H1 (cell line): Measurements from ENCODE around the gene EHHADH. TPM values are rescaled to one million over a fixed set of nuclear protein-coding genes. Genes with fewer than 3 reads are reported as not detected.

Experiments used
- CTCF ChIA-PET: fragments of 300-600 bp; sonication (Branson Sonifier 250); formaldehyde crosslinking; loops from one replicate; lab custom pipeline; 2021; ENCODE audit not compliant: partially characterized antibody; lab: Charles Lee
- POLR2A ChIA-PET: fragments of 300-600 bp; sonication (Branson Sonifier 250); formaldehyde crosslinking; loops from one replicate; lab custom pipeline; 2021; ENCODE audit warnings: inconsistent platforms; ENCODE audit not compliant: partially characterized antibody; lab: Charles Lee
- DNase-seq, 2 experiments: peaks; one replicate each; pipeline versions ENCODE4 v3.0.0 to v3.0.0-alpha.2; 2010 to 2022; ENCODE audit warnings: low spot score in 2 of 2, low read depth in 1 of 2, mixed read lengths in 1 of 2
- FAIRE-seq: peaks from 2 replicates; lab custom pipeline; 2011; peaks lifted over from hg19 to GRCh38; lab: Jason Lieb, UNC
- H2AFZ ChIP-seq: 2 replicates; pipeline ENCODE4 v1.8.1; 2012; ENCODE audit warnings: low read length, inconsistent platforms
- H2AK5ac ChIP-seq: 2 replicates; pipeline ENCODE4 v1.6.1; 2013; ENCODE audit warnings: low read depth, low read length
- H2BK120ac ChIP-seq: replicated peaks from 2 replicates; pipeline ENCODE3; 2013; ENCODE audit warnings: low read depth, low read length, inconsistent platforms
- H2BK12ac ChIP-seq: 2 replicates; pipeline ENCODE4 v1.6.1; 2013; ENCODE audit warnings: low read depth, low read length
- H2BK15ac ChIP-seq: 2 replicates; pipeline ENCODE4 v1.6.1; 2013; ENCODE audit warnings: low read length
- H2BK20ac ChIP-seq: 2 replicates; pipeline ENCODE4 v1.6.1; 2013; ENCODE audit warnings: low read length
- H2BK5ac ChIP-seq: 2 replicates; pipeline ENCODE4 v1.6.1; 2013; ENCODE audit warnings: low read depth, low read length
- H3K14ac ChIP-seq: 2 replicates; pipeline ENCODE4 v1.6.1; 2013; ENCODE audit warnings: inconsistent platforms; ENCODE audit not compliant: insufficient read length
- H3K18ac ChIP-seq: 2 replicates; pipeline ENCODE4 v1.6.1; 2013; ENCODE audit warnings: low read length; ENCODE audit errors: extremely low read depth
- H3K23ac ChIP-seq: 2 replicates; pipeline ENCODE4 v1.6.1; 2013; ENCODE audit warnings: inconsistent platforms; ENCODE audit not compliant: insufficient read length
- H3K23me2 ChIP-seq: 2 replicates; pipeline ENCODE4 v1.6.1; 2013; ENCODE audit warnings: low read depth, low read length
- H3K27ac ChIP-seq: 2 replicates; pipeline ENCODE4 v1.6.1; 2011; ENCODE audit warnings: low read depth, low read length, inconsistent platforms
- H3K27me3 ChIP-seq, 4 experiments: replicated peaks in 1 of 4; 1 replicate in 1 of 4; 2 replicates in 3 of 4; pipeline versions ENCODE4 v1.6.1 to v1.8.1; 2011 to 2013; ENCODE audit warnings: low read length in 3 of 4, mild to moderate bottlenecking in 3 of 4, inconsistent platforms in 2 of 4, mixed read lengths in 2 of 4, moderate library complexity in 1 of 4; ENCODE audit not compliant: control insufficient read depth in 3 of 4, insufficient read depth in 3 of 4; ENCODE audit errors: extremely low read depth in 1 of 4
- H3K36me3 ChIP-seq, 4 experiments: 2 replicates each; pipeline versions ENCODE4 v1.6.1 to v1.8.1; 2011 to 2013; ENCODE audit warnings: mild to moderate bottlenecking in 4 of 4, low read length in 3 of 4, moderate library complexity in 2 of 4, control low read depth in 1 of 4, inconsistent platforms in 1 of 4; ENCODE audit not compliant: insufficient read depth in 4 of 4, control insufficient read depth in 2 of 4
- H3K4ac ChIP-seq: replicated peaks from 2 replicates; pipeline ENCODE3; 2013; ENCODE audit warnings: low read length, low read depth, mixed read lengths, inconsistent platforms; ENCODE audit not compliant: insufficient read length
- H3K4me1 ChIP-seq, 4 experiments: replicated peaks in 1 of 4; 1 replicate in 1 of 4; 2 replicates in 3 of 4; pipeline versions ENCODE4 v1.6.1 to v1.8.1; 2011 to 2013; ENCODE audit warnings: low read length in 3 of 4, inconsistent platforms in 2 of 4, mixed read lengths in 1 of 4; ENCODE audit not compliant: insufficient read depth in 4 of 4, control insufficient read depth in 3 of 4
- H3K4me2 ChIP-seq, 2 experiments: 2 replicates each; pipeline versions ENCODE4 v1.6.1 to v1.8.1; 2011 to 2013; ENCODE audit warnings: low read depth in 2 of 2, low read length in 2 of 2, control low read depth in 1 of 2, inconsistent platforms in 1 of 2, mild to moderate bottlenecking in 1 of 2; ENCODE audit not compliant: insufficient read depth in 1 of 2
- H3K4me3 ChIP-seq, 4 experiments: fragments of 200-600, 300-600 bp in 1 of 4; sonication (generic), shearing (Covaris generic), sonication (Bioruptor Twin) in 1 of 4; 2 replicates each; pipeline versions ENCODE4 v1.5.1 to v1.8.1; 2011 to 2016; ENCODE audit warnings: low read length in 4 of 4, low read depth in 3 of 4, control low read depth in 2 of 4, inconsistent platforms in 2 of 4, mild to moderate bottlenecking in 2 of 4, mixed read lengths in 1 of 4, moderate library complexity in 1 of 4; ENCODE audit not compliant: insufficient read depth in 2 of 4; ENCODE audit errors: extremely low read depth in 1 of 4
- H3K56ac ChIP-seq: replicated peaks from 2 replicates; pipeline ENCODE3; 2013; ENCODE audit warnings: low read depth, mild to moderate bottlenecking, mixed read lengths, low read length, inconsistent platforms; ENCODE audit not compliant: insufficient read length
- H3K79me1 ChIP-seq: 2 replicates; pipeline ENCODE4 v1.6.1; 2013; ENCODE audit warnings: low read depth, low read length, control low read depth
- H3K79me2 ChIP-seq, 2 experiments: 2 replicates each; pipeline versions ENCODE4 v1.6.1 to v1.8.1; 2012 to 2013; ENCODE audit warnings: low read length in 2 of 2, mild to moderate bottlenecking in 2 of 2, inconsistent platforms in 1 of 2; ENCODE audit not compliant: insufficient read depth in 2 of 2, control insufficient read depth in 1 of 2
- H3K9ac ChIP-seq, 4 experiments: replicated peaks in 1 of 4; 1 replicate in 1 of 4; 2 replicates in 3 of 4; pipeline versions ENCODE4 v1.6.1 to v1.8.1; 2011 to 2013; ENCODE audit warnings: low read depth in 3 of 4, low read length in 3 of 4, control low read depth in 2 of 4, mild to moderate bottlenecking in 2 of 4, moderate library complexity in 2 of 4, inconsistent platforms in 1 of 4; ENCODE audit errors: extremely low read depth in 1 of 4
- H3K9me3 ChIP-seq, 2 experiments: 2 replicates each; pipeline versions ENCODE4 v1.6.1 to v1.8.1; 2012 to 2013; ENCODE audit warnings: mild to moderate bottlenecking in 2 of 2, moderate library complexity in 2 of 2, control low read depth in 1 of 2, inconsistent platforms in 1 of 2, low read depth in 1 of 2, low read length in 1 of 2, mixed read lengths in 1 of 2; ENCODE audit not compliant: insufficient read depth in 2 of 2
- H4K20me1 ChIP-seq, 2 experiments: replicated peaks in 1 of 2; 2 replicates each; pipeline versions ENCODE3 to v1.8.1; 2011 to 2013; ENCODE audit warnings: inconsistent platforms in 2 of 2, low read length in 2 of 2, mild to moderate bottlenecking in 1 of 2; ENCODE audit not compliant: insufficient read depth in 2 of 2, control insufficient read depth in 1 of 2
- H4K5ac ChIP-seq: 2 replicates; pipeline ENCODE4 v1.6.1; 2013; ENCODE audit warnings: low read length, low read depth, mixed read lengths, inconsistent platforms; ENCODE audit not compliant: insufficient read length
- H4K8ac ChIP-seq: 2 replicates; pipeline ENCODE4 v1.8.0; 2013; ENCODE audit warnings: mild to moderate bottlenecking, moderate library complexity, low read length, inconsistent platforms; ENCODE audit not compliant: insufficient read depth; ENCODE audit errors: extremely low read depth
- H4K91ac ChIP-seq: replicated peaks from 2 replicates; pipeline ENCODE3; 2013; ENCODE audit warnings: low read length, mixed read lengths, inconsistent platforms; ENCODE audit not compliant: insufficient read length
- ASH2L ChIP-seq: fragments of 200-600, 300-600 bp; sonication (generic); IDR thresholded peaks from one replicate; pipeline ENCODE4 v1.7.1; 2017; ENCODE audit warnings: low read length
- BCL11A ChIP-seq, 2 experiments: IDR thresholded peaks; one replicate each; pipeline ENCODE4 v1.6.1; 2011; ENCODE audit warnings: low read depth in 2 of 2, low read length in 2 of 2, mild to moderate bottlenecking in 2 of 2
- BRCA1 ChIP-seq: IDR thresholded peaks from 2 replicates; pipeline ENCODE4 v1.6.1; 2012; ENCODE audit warnings: low read depth, low read length, improper control_type of control experiment
- CTBP2 ChIP-seq: IDR thresholded peaks from 2 replicates; pipeline ENCODE4 v1.7.0; 2011; ENCODE audit warnings: borderline replicate concordance, mild to moderate bottlenecking, moderate library complexity, mixed read lengths, low read length; ENCODE audit not compliant: insufficient read depth, insufficient read length
- EZH2 ChIP-seq: fragments of 200-600 bp; sonication (generic); IDR thresholded peaks from 2 replicates; pipeline ENCODE4 v1.7.1; 2012; ENCODE audit warnings: low read depth, mild to moderate bottlenecking, moderate library complexity, low read length, inconsistent platforms; ENCODE audit not compliant: severe bottlenecking
- KDM4A ChIP-seq: IDR thresholded peaks from one replicate; pipeline ENCODE4 v1.7.1; 2012; ENCODE audit warnings: low read depth, mild to moderate bottlenecking, moderate library complexity, low read length, inconsistent platforms; ENCODE audit not compliant: severe bottlenecking
- POLR2A ChIP-seq, 2 experiments: IDR thresholded peaks; 1 replicate in 1 of 2; 2 replicates in 1 of 2; pipeline ENCODE4 v1.6.1; 2011; ENCODE audit warnings: low read depth in 2 of 2, low read length in 2 of 2, mild to moderate bottlenecking in 2 of 2; ENCODE audit errors: control extremely low read depth in 1 of 2
- SIN3A ChIP-seq, 2 experiments: IDR thresholded peaks in 1 of 2; conservative IDR thresholded peaks in 1 of 2; 2 replicates each; pipeline ENCODE4 v1.6.1; 2011 to 2012; ENCODE audit warnings: low read length in 2 of 2, improper control_type of control experiment in 1 of 2, low read depth in 1 of 2, mild to moderate bottlenecking in 1 of 2
- SP2 ChIP-seq: IDR thresholded peaks from 2 replicates; pipeline ENCODE4 v1.6.1; 2012; ENCODE audit warnings: mild to moderate bottlenecking, low read length, inconsistent platforms
- WGBS, 2 experiments: shearing (Covaris generic) in 1 of 2; methylation state at CpG; one replicate each; pipeline versions ENCODE4 v1.1.6 to v1.1.7; 2013 to 2015; ENCODE audit warnings: low lambda C conversion rate in 2 of 2, mixed read lengths in 2 of 2, inconsistent platforms in 1 of 2, low coverage in 1 of 2, missing lambda C conversion rate in 1 of 2; ENCODE audit not compliant: insufficient replicate concordance in 2 of 2, insufficient coverage in 1 of 2, insufficient read length in 1 of 2; ENCODE audit errors: extremely low coverage in 1 of 2, missing lambda C conversion rate in 1 of 2; 5-methylcytosine and 5-hydroxymethylcytosine counted together
- polyA plus RNA-seq, 7 experiments: library from polyadenylated mRNA; depleted of rRNA in 3 of 7; stranded (reverse) in 5 of 7; unstranded in 2 of 7; fragments of >200 nt in 5 of 7; fragments of 200-250 nt in 2 of 7; gene quantifications; 1 replicate in 5 of 7; 2 replicates in 1 of 7; 4 replicates in 1 of 7; pipeline versions ENCODE4 v1.2.1 to v1.2.3, GENCODE V29; 2011 to 2013; ENCODE audit warnings: missing spikeins in 2 of 7, mixed read lengths in 2 of 7
- total RNA-seq: library from RNA; stranded (reverse); fragmentation: NEBNext Ultra II Directional; extraction: Animal tissue kit (Norgen Biotek cat#: 25700); gene quantifications from 2 replicates; pipeline ENCODE4 v1.2.1, GENCODE V29; 2021
- TF ChIP-seq, protein P1 (sequence below): IDR thresholded peaks from 2 replicates; pipeline ENCODE4 v1.6.1; 2012; ENCODE audit warnings: inconsistent platforms

Gene EHHADH
- total and polyA plus RNA-seq, 2 of the 8 experiments (the other 6 are each of a cell fraction or from before 2014, with no cell fraction given): 1.4 to 3.5 TPM

GRCh38 chr3:185152410-185153170 lies 101.3 kb downstream of the EHHADH start, which contains the start of gene C3orf70:
Gene C3orf70, minus strand, starts transcription at chr3:185153060. Its CDS starts 237 bp downstream, at chr3:185152823.
- Histone ChIP-seq H4K5ac (peak within 1 kb of the TSS; percentile 36), H4K91ac (peak within 1 kb of the TSS; percentile 97), H3K4me3 (peak within 1 kb of the TSS; percentile 46 to 88 (median 68)), H2BK12ac (peak within 1 kb of the TSS; percentile 99), H3K36me3 (no peaks in the 10 kb centered on the region), H3K9ac (peak within 1 kb of the TSS; percentile 50 to 80 (median 68); a peak in 6 of 7 replicates), H4K8ac (peak within 1 kb of the TSS; percentile 87), H2BK20ac (peak within 1 kb of the TSS; percentile 38), H2AFZ (peak within 1 kb of the TSS; percentile 100), H2BK120ac (peak within 1 kb of the TSS; percentile 94), H3K4ac (peak within 1 kb of the TSS; percentile 87), H3K79me2 (no peaks in the 10 kb centered on the region), H3K14ac (peak within 1 kb of the TSS; percentile 27), H2AK5ac (peak within 1 kb of the TSS; percentile 95), H3K9me3 (no peaks in the 10 kb centered on the region), H3K27ac (no peak within 1 kb of the TSS), H3K4me1 (peaks cover 4 to 9% (median 6%) of the 10 kb centered on the region in 4 experiments; a peak in 6 of 7 replicates), H3K4me2 (peak within 1 kb of the TSS; percentile 91 to 100), H3K79me1 (no peaks in the 10 kb centered on the region), H4K20me1 (peaks cover 3 to 9% of the 10 kb centered on the region in 2 experiments), H3K23me2 (peaks cover 14% of the 10 kb centered on the region), H2BK15ac (peak within 1 kb of the TSS; percentile 99), H2BK5ac (peak within 1 kb of the TSS; percentile 77), H3K18ac (peak within 1 kb of the TSS; percentile 91), H3K23ac (no peak within 1 kb of the TSS), H3K56ac (peak within 1 kb of the TSS; percentile 74), H3K27me3 (peaks cover 0 to 29% (median 19%) of the 10 kb centered on the region in 4 experiments; a peak in 6 of 7 replicates)
- 2% methylated on average over 54 of the region's 113 CpGs; no CpG with 5 or more reads in 1 of the 2 experiments for WGBS, 2 experiments
- DNase-seq (peak in 1 of 2 experiments; percentile 75), FAIRE-seq (no peak)
- ChIA-PET POLR2A (interaction anchor here (1.1 kb wide), 1 partner anchor 47 kb away, joined by 3 read pairs; no protein-coding TSS in a partner anchor), CTCF (interaction anchor here (0.6 to 3.1 kb wide), 5 partner anchors 24 to 156 kb away, joined by 3 to 8 read pairs (median 3); no protein-coding TSS in a partner anchor)
- TF ChIP-seq, protein P1, sequence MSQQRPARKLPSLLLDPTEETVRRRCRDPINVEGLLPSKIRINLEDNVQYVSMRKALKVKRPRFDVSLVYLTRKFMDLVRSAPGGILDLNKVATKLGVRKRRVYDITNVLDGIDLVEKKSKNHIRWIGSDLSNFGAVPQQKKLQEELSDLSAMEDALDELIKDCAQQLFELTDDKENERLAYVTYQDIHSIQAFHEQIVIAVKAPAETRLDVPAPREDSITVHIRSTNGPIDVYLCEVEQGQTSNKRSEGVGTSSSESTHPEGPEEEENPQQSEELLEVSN: peak; percentile 84
- TF ChIP-seq ASH2L: peak; percentile 36
- peak; percentile 36 to 72; a peak in 2 of 4 replicates for TF ChIP-seq SIN3A (conservative IDR thresholded peaks at IDR 0.05 in 1 of 2, IDR thresholded peaks at IDR 0.05 in 1 of 2; ENCODE audit: low read depth in 1 of 2, low read length in 2 of 2)
- TF ChIP-seq EZH2: peak; percentile 80
- TF ChIP-seq POLR2A (IDR thresholded peaks at IDR 0.05; ENCODE audit: control extremely low read depth in 1 of 2, low read depth in 2 of 2, low read length in 2 of 2): peak in 1 of 2 experiments; percentile 36; a peak in 1 of 3 replicates
- TF ChIP-seq CTBP2: peak; percentile 35
- TF ChIP-seq KDM4A: peak; percentile 78
- no peak for TF ChIP-seq BCL11A (IDR thresholded peaks at IDR 0.05; ENCODE audit: low read depth in 2 of 2, low read length in 2 of 2)
- TF ChIP-seq SP2: no peak
- TF ChIP-seq BRCA1: no peak
